ENCODE data around the gene ZNF444.
"Not testable (repeated sequence)": the region's sequence is repeated elsewhere in the genome, so short reads cannot be mapped to it uniquely, and the experiment has no call there.

Gene ZNF444

GRCh38 chr19:56191115-56191514 lies 50.0 kb downstream of the ZNF444 start:
- DNase-seq, result no peak

DNA sequence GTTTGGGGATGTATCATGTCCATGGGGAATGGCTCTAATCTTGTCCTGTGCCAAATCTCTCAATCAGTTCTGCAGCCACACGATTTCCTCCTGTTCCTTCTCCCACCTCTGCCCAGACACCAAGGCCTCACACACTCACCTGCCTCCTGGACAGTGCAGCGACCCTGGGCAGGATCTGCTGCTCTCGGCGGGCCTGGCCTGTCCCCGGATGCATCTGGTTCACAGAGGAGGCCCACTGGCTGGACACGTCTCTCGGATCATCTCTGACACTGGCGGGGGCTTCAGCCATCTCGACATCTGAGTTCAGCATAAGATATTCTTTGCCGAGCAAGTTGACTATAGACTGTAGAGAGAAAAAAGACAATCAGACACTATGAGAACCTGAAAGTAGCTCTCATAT lies 50.6 kb downstream of the ZNF444 start:
- DNase-seq, result no peak

DNA sequence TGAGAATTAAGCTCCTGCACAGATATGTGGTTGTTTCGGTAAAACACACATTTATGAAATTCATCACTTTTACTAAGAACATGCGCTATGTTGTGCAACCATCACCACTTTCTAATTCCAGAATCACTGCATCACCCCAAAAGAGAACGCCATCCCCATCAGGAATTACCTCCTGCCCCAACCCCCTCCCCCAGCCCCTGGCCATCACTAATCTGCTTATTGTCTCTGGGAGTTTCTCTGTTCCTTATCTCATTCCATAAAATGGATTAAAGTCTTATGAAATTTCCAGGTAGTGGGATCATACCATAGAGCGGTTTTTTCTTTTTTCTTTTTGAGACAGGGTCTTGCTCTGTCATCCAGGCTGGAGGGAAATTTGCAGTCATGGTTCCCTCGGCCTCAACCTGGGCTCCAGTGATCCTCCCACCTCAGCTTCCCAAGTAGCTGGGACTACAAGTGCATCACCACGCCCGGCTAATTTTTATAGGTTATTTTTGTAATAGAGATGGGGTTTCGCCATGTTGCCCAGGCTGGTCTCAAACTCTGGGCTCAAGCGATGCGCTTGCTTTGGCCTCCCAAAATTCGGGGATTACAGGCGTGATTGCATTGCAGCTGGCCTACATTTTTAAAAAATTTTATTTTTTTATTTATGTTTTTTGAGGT lies 53.0 kb downstream of the ZNF444 start:
- DNase-seq, result no peak

GRCh38 chr19:56197646-56198045 lies 56.6 kb downstream of the ZNF444 start, which contains the start of gene ZSCAN5B:
ZSCAN5B (minus strand) TSS chr19:56197783; CDS start chr19:56193052, 4,731 bp downstream.
- DNase-seq, result not testable (repeated sequence)

- DNase-seq, result no peak
Measured at GRCh38 chr19:56199687-56200086, 58.6 kb downstream of the ZNF444 start.

GRCh38 chr19:56201973-56202372 lies 60.9 kb downstream of the ZNF444 start, which contains the start of gene ZSCAN5C:
ZSCAN5C (plus strand) TSS chr19:56202273; CDS start chr19:56205914, 3,641 bp downstream.
- DNase-seq, result no peak

- DNase-seq, result not testable (repeated sequence)
Measured at GRCh38 chr19:56207581-56207980, 66.5 kb downstream of the ZNF444 start.

DNA sequence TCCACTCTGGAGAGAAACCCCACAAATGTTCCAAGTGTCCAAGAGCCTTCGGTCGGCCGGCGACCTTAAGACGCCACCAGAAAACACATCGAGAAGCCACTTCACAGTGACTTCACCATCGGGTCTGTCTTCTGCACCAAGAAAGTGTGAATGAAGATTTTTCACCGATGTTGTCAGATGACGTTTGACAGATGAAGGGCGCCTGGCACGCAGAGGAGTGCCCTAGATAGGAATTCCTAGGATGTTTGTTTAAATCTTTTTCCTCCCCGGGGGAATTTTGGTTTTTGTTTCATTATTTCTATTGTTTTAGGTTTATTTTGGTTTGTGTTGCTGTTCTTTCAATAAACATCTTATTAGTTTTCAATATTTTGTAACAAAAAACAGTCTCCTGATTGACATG lies 68.0 kb downstream of the ZNF444 start:
- no peak for DNase-seq

DNA sequence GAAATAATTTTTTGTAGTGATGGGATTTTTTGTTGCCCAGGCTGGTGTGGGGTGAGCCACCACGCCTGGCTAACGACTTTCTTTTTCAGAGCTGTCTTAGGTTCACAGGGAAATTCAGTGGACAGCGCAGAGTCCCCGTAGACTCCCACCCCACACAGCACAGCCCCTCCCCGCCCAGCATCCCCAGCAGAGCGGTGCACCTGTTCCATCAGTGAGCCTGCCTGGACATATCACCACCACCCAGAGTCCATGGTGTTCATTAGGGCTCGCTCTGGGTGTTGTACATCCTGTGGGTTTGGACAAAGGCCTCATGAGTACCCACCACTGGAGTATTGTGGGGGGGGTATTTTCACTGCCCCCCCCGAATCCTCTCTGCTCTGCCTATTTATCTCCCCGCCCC lies 68.9 kb downstream of the ZNF444 start:
- not testable (repeated sequence) for DNase-seq

All from EL (cell line).